ENCODE measurements around the gene CADM1. TPM values are rescaled to one million over a fixed set of nuclear protein-coding genes. Genes with fewer than 3 reads are reported as not detected.

Gene CADM1
- polyA plus RNA-seq, 1 donor (not counting 4 experiments of a cell fraction or from before 2014, with no cell fraction given) = 9.5 TPM

DNA sequence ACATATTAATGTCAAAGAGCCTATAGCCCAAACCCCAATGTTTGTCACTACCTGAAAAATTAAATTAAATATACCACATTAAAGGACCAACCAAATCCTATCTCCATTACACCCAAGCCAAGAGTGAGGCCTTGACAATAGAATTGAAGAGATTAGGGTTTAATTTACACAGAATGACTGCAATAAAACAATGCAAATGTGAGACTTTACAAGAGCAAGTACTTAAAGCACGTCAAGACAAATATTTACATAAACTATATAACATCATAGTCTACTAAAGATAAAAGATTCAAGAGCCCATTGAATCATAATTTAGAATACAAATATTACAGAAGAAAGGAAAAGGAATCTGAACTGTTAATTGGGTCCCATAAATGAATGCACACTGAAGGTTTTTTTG is 85.6 kb downstream of the CADM1 start:
- no peak overlapping the region for H3K27ac ChIP-seq (ENCODE audit: control insufficient read depth, insufficient read depth, low read length)
- no peak for FAIRE-seq

DNA sequence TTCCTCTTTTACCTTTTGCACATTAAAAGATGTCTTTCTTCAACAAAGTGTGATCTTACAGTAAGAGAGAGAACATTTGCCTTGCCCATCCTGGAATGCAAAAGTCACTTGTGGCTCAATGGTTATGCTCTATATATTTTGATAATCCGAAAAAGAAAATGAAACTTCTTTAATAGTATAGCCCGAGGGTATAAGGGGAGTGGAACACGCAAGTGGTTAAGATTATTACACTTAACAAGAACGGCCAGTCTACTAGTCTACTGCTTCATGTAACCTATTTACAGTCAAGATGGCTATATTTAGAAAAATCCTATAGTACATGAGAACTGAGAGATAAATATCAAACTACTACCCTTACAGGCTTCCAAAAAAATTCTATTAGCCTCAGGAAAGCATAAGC is 86.1 kb downstream of the CADM1 start:
- no peaks in the 10 kb centered on the region for H3K4me1 ChIP-seq (ENCODE audit: control insufficient read depth, extremely low read depth, insufficient read depth, low read length)
- H3K27ac ChIP-seq (ENCODE audit: control insufficient read depth, insufficient read depth, low read length) = no peak overlapping the region
- TF ChIP-seq, protein P1, sequence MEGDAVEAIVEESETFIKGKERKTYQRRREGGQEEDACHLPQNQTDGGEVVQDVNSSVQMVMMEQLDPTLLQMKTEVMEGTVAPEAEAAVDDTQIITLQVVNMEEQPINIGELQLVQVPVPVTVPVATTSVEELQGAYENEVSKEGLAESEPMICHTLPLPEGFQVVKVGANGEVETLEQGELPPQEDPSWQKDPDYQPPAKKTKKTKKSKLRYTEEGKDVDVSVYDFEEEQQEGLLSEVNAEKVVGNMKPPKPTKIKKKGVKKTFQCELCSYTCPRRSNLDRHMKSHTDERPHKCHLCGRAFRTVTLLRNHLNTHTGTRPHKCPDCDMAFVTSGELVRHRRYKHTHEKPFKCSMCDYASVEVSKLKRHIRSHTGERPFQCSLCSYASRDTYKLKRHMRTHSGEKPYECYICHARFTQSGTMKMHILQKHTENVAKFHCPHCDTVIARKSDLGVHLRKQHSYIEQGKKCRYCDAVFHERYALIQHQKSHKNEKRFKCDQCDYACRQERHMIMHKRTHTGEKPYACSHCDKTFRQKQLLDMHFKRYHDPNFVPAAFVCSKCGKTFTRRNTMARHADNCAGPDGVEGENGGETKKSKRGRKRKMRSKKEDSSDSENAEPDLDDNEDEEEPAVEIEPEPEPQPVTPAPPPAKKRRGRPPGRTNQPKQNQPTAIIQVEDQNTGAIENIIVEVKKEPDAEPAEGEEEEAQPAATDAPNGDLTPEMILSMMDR (optimal IDR thresholded peaks at IDR 0.05 in 1 of 3, IDR thresholded peaks at IDR 0.05 in 1 of 3, conservative IDR thresholded peaks at IDR 0.05 in 1 of 3; ENCODE audit: extremely low read depth in 1 of 3, insufficient read depth in 2 of 3, low read length in 3 of 3) = no peak
- TF ChIP-seq EZH2 (IDR thresholded peaks at IDR 0.05; ENCODE audit: low read length) = no peak
- H3K79me2 ChIP-seq (ENCODE audit: control insufficient read depth, insufficient read depth, low read length) = no peaks in the 10 kb centered on the region
- H3K9me3 ChIP-seq (ENCODE audit: control insufficient read depth, low read depth, low read length) = no peaks in the 10 kb centered on the region
- no peak overlapping the region for H3K4me2 ChIP-seq (ENCODE audit: control insufficient read depth, extremely low read depth, insufficient read depth, low read depth, low read length)
- H3K9ac ChIP-seq (ENCODE audit: control insufficient read depth, extremely low read depth, insufficient read depth, low read length) = no peak overlapping the region
- dilution Hi-C loops (cut with MboI; ENCODE audit: extremely low pct_ligation_motif_present, low sequenced_read_pairs) = no loop called here
- FAIRE-seq = no peak
- H3K36me3 ChIP-seq (ENCODE audit: control insufficient read depth in 2 of 2, extremely low read depth in 1 of 2, insufficient read depth in 2 of 2, low read length in 2 of 2) = no peaks in the 10 kb centered on the region
- H3K27me3 ChIP-seq (ENCODE audit: control insufficient read depth, extremely low read depth, insufficient read depth, low read length) = no peaks in the 10 kb centered on the region
- H3K4me3 ChIP-seq (ENCODE audit: control insufficient read depth in 2 of 3, extremely low read depth in 1 of 3, insufficient read depth in 2 of 3, low read depth in 1 of 3, low read length in 3 of 3) = no peak overlapping the region
- DNase-seq (ENCODE audit: low read depth, low spot score) = no peak
- no peak overlapping the region for H2AFZ ChIP-seq (ENCODE audit: control insufficient read depth, low read length)
- no peaks in the 10 kb centered on the region for H3K9me1 ChIP-seq (ENCODE audit: control insufficient read depth, extremely low read depth, insufficient read depth, low read length)
- no peaks in the 10 kb centered on the region for H4K20me1 ChIP-seq (ENCODE audit: control insufficient read depth, extremely low read depth, insufficient read depth, low read length)

More for the DNA sequence above, 85.6 kb downstream of the CADM1 start:
- no peak overlapping the region for H3K9ac ChIP-seq (ENCODE audit: control insufficient read depth, extremely low read depth, insufficient read depth, low read length)
- H3K4me1 ChIP-seq (ENCODE audit: control insufficient read depth, extremely low read depth, insufficient read depth, low read length) = no peaks in the 10 kb centered on the region
- DNase-seq (ENCODE audit: low read depth, low spot score) = no peak
- no peaks in the 10 kb centered on the region for H3K79me2 ChIP-seq (ENCODE audit: control insufficient read depth, insufficient read depth, low read length)
- no peaks in the 10 kb centered on the region for H3K9me1 ChIP-seq (ENCODE audit: control insufficient read depth, extremely low read depth, insufficient read depth, low read length)
- H2AFZ ChIP-seq (ENCODE audit: control insufficient read depth, low read length) = no peak overlapping the region
- no peaks in the 10 kb centered on the region for H4K20me1 ChIP-seq (ENCODE audit: control insufficient read depth, extremely low read depth, insufficient read depth, low read length)
- no peaks in the 10 kb centered on the region for H3K36me3 ChIP-seq (ENCODE audit: control insufficient read depth in 2 of 2, extremely low read depth in 1 of 2, insufficient read depth in 2 of 2, low read length in 2 of 2)
- no peaks in the 10 kb centered on the region for H3K27me3 ChIP-seq (ENCODE audit: control insufficient read depth, extremely low read depth, insufficient read depth, low read length)
- H3K9me3 ChIP-seq (ENCODE audit: control insufficient read depth, low read depth, low read length) = no peaks in the 10 kb centered on the region
- TF ChIP-seq, protein P1 (optimal IDR thresholded peaks at IDR 0.05 in 1 of 3, IDR thresholded peaks at IDR 0.05 in 1 of 3, conservative IDR thresholded peaks at IDR 0.05 in 1 of 3; ENCODE audit: extremely low read depth in 1 of 3, insufficient read depth in 2 of 3, low read length in 3 of 3) = no peak
- TF ChIP-seq EZH2 (IDR thresholded peaks at IDR 0.05; ENCODE audit: low read length) = no peak
- dilution Hi-C loops (cut with MboI; ENCODE audit: extremely low pct_ligation_motif_present, low sequenced_read_pairs) = no loop called here
- H3K4me3 ChIP-seq (ENCODE audit: control insufficient read depth in 2 of 3, extremely low read depth in 1 of 3, insufficient read depth in 2 of 3, low read depth in 1 of 3, low read length in 3 of 3) = no peak overlapping the region
- H3K4me2 ChIP-seq (ENCODE audit: control insufficient read depth, extremely low read depth, insufficient read depth, low read depth, low read length) = no peak overlapping the region

Measured in keratinocyte (primary cell).